IMR-90 (cell line): Measurements from ENCODE around the gene XYLB. TPM values are rescaled to one million over a fixed set of nuclear protein-coding genes. Genes with fewer than 3 reads are reported as not detected.

Source experiments
- ATAC-seq: fragments of 200-7000 bp; cut with Tn5 transposase; 2 replicates; pipeline ENCODE4 v1.9.1; 2020; ENCODE audit warnings: low read depth, mild to moderate bottlenecking, moderate library complexity
- BruUV-seq: library from RNA; stranded (reverse); fragments of 400-500 nt; replicated peaks from 2 replicates; lab custom pipeline; 2021; lab: Mats Ljungman, UMichigan
- CTCF ChIA-PET: fragments of 300-600 bp; formaldehyde crosslinking; extraction: SDS; loops from one replicate; lab custom pipeline; 2021; ENCODE audit warnings: antibody characterized with exemption; lab: Yijun Ruan, JAX
- POLR2A ChIA-PET: fragments of 300-600 bp; sonication (Branson Sonifier 250); formaldehyde crosslinking; loops from one replicate; lab custom pipeline; 2022; ENCODE audit warnings: antibody characterized with exemption; ENCODE audit not compliant: unreplicated experiment; lab: Charles Lee
- DNase-seq: peaks from one replicate; pipeline ENCODE4 v3.0.0; 2013
- H2AFZ ChIP-seq: replicated peaks from 2 replicates; pipeline ENCODE3; 2013; ENCODE audit warnings: low read length, mild to moderate bottlenecking; ENCODE audit not compliant: poor library complexity
- H2AK5ac ChIP-seq: 2 replicates; pipeline ENCODE4 v1.6.1; 2013; ENCODE audit warnings: low read depth, low read length, inconsistent platforms
- H2AK9ac ChIP-seq: replicated peaks from 2 replicates; pipeline ENCODE3; 2013; ENCODE audit warnings: mild to moderate bottlenecking, low read depth, low read length, moderate library complexity; ENCODE audit not compliant: poor library complexity
- H2BK120ac ChIP-seq: 2 replicates; pipeline ENCODE4 v1.6.1; 2013; ENCODE audit warnings: low read depth, low read length, inconsistent platforms
- H2BK15ac ChIP-seq: 3 replicates; pipeline ENCODE4 v1.6.1; 2013; ENCODE audit warnings: low read depth, low read length, inconsistent platforms
- H2BK20ac ChIP-seq: 2 replicates; pipeline ENCODE4 v1.6.1; 2013; ENCODE audit warnings: low read depth, mild to moderate bottlenecking, inconsistent platforms, low read length, moderate library complexity
- H2BK5ac ChIP-seq: 2 replicates; pipeline ENCODE4 v1.6.1; 2013; ENCODE audit warnings: mild to moderate bottlenecking, low read depth, low read length, inconsistent platforms; ENCODE audit not compliant: poor library complexity, severe bottlenecking
- H3K14ac ChIP-seq: replicated peaks from 2 replicates; pipeline ENCODE4 v1.6.1; 2013; ENCODE audit warnings: low read depth, low read length, inconsistent platforms
- H3K18ac ChIP-seq: 2 replicates; pipeline ENCODE4 v1.6.1; 2013; ENCODE audit warnings: low read depth, low read length, control low read depth
- H3K23ac ChIP-seq: 2 replicates; pipeline ENCODE4 v1.6.1; 2013; ENCODE audit warnings: low read depth, low read length, inconsistent platforms
- H3K27ac ChIP-seq: 2 replicates; pipeline ENCODE4 v1.5.1; 2013; ENCODE audit warnings: mild to moderate bottlenecking, control low read depth, low read length; ENCODE audit not compliant: insufficient read depth
- H3K27me3 ChIP-seq: 2 replicates; pipeline ENCODE4 v1.6.1; 2013; ENCODE audit warnings: low read length; ENCODE audit not compliant: control insufficient read depth, insufficient read depth
- H3K36me3 ChIP-seq: 2 replicates; pipeline ENCODE4 v1.6.1; 2013; ENCODE audit warnings: low read length, mixed read lengths; ENCODE audit not compliant: control insufficient read depth, insufficient read depth
- H3K4ac ChIP-seq: 2 replicates; pipeline ENCODE4 v1.6.1; 2013; ENCODE audit warnings: low read depth, low read length, inconsistent platforms
- H3K4me1 ChIP-seq: 2 replicates; pipeline ENCODE4 v1.6.1; 2013; ENCODE audit warnings: low read length, mixed read lengths; ENCODE audit not compliant: control insufficient read depth, insufficient read depth
- H3K4me2 ChIP-seq: 2 replicates; pipeline ENCODE4 v1.6.1; 2013; ENCODE audit warnings: low read depth, mild to moderate bottlenecking, control low read depth, low read length, moderate library complexity
- H3K4me3 ChIP-seq: 2 replicates; pipeline ENCODE4 v1.5.1; 2013; ENCODE audit warnings: low read depth, mild to moderate bottlenecking, control low read depth, low read length, moderate library complexity; ENCODE audit not compliant: insufficient read depth
- H3K56ac ChIP-seq: 2 replicates; pipeline ENCODE4 v1.6.1; 2013; ENCODE audit warnings: low read length, inconsistent platforms; ENCODE audit not compliant: insufficient read depth; ENCODE audit errors: extremely low read depth
- H3K79me1 ChIP-seq, 2 experiments: 2 replicates each; pipeline ENCODE4 v1.6.1; 2013; ENCODE audit warnings: low read length in 2 of 2, inconsistent platforms in 1 of 2, low read depth in 1 of 2
- H3K9ac ChIP-seq: 2 replicates; pipeline ENCODE4 v1.6.1; 2013; ENCODE audit warnings: low read depth, low read length, control low read depth
- H3K9me1 ChIP-seq: 2 replicates; pipeline ENCODE4 v1.6.1; 2013; ENCODE audit warnings: low read length, inconsistent platforms; ENCODE audit not compliant: insufficient read depth
- H3K9me3 ChIP-seq: 2 replicates; pipeline ENCODE4 v1.6.1; 2013; ENCODE audit warnings: low read length; ENCODE audit not compliant: control insufficient read depth, insufficient read depth
- H4K20me1 ChIP-seq: 2 replicates; pipeline ENCODE4 v1.6.1; 2013; ENCODE audit warnings: low read length, inconsistent platforms; ENCODE audit not compliant: insufficient read depth
- H4K5ac ChIP-seq: 2 replicates; pipeline ENCODE4 v1.6.1; 2013; ENCODE audit warnings: mild to moderate bottlenecking, low read depth, low read length, control low read depth
- H4K8ac ChIP-seq, 2 experiments: 2 replicates each; pipeline ENCODE4 v1.6.1; 2013; ENCODE audit warnings: low read depth in 2 of 2, low read length in 2 of 2, control low read depth in 1 of 2, inconsistent platforms in 1 of 2
- H4K91ac ChIP-seq: 2 replicates; pipeline ENCODE4 v1.6.1; 2013; ENCODE audit warnings: low read depth, low read length, inconsistent platforms; ENCODE audit not compliant: insufficient read depth
- BHLHE40 ChIP-seq: fragments of 150-350 bp; IDR thresholded peaks from 2 replicates; pipeline ENCODE4 v1.6.1; 2016; ENCODE audit warnings: mild to moderate bottlenecking, low read depth, low read length
- CEBPB ChIP-seq: IDR thresholded peaks from 2 replicates; pipeline ENCODE4 v1.6.1; 2012; ENCODE audit warnings: low read depth, low read length, improper control_type of control experiment
- CHD1 ChIP-seq: IDR thresholded peaks from 2 replicates; pipeline ENCODE4 v1.6.1; 2012; ENCODE audit warnings: low read depth, low read length, improper control_type of control experiment
- FOS ChIP-seq: fragments of 150-350 bp; IDR thresholded peaks from 2 replicates; pipeline ENCODE4 v1.6.1; 2016; ENCODE audit warnings: low read depth, low read length
- MAFK ChIP-seq: IDR thresholded peaks from 2 replicates; pipeline ENCODE4 v1.6.1; 2012; ENCODE audit warnings: low read depth, low read length, improper control_type of control experiment
- MAZ ChIP-seq: IDR thresholded peaks from 2 replicates; pipeline ENCODE4 v1.6.1; 2012; ENCODE audit warnings: low read depth, mild to moderate bottlenecking, low read length, improper control_type of control experiment, moderate library complexity, borderline replicate concordance
- MXI1 ChIP-seq: IDR thresholded peaks from 2 replicates; pipeline ENCODE4 v1.6.1; 2012; ENCODE audit warnings: low read depth, mild to moderate bottlenecking, low read length, moderate library complexity, borderline replicate concordance
- NFE2L2 ChIP-seq: fragments of 150-350 bp; IDR thresholded peaks from 2 replicates; pipeline ENCODE4 v1.6.1; 2016; ENCODE audit warnings: low read depth, mild to moderate bottlenecking, low read length
- POLR2A ChIP-seq: IDR thresholded peaks from 2 replicates; pipeline ENCODE4 v1.6.1; 2012; ENCODE audit warnings: mild to moderate bottlenecking, low read depth, low read length
- RAD21 ChIP-seq: IDR thresholded peaks from 2 replicates; pipeline ENCODE4 v1.6.1; 2012; ENCODE audit warnings: low read length, improper control_type of control experiment
- RCOR1 ChIP-seq: IDR thresholded peaks from 2 replicates; pipeline ENCODE4 v1.6.1; 2012; ENCODE audit warnings: mild to moderate bottlenecking, low read length, improper control_type of control experiment; ENCODE audit not compliant: insufficient replicate concordance
- RFX5 ChIP-seq: IDR thresholded peaks from 2 replicates; pipeline ENCODE4 v1.8.0; 2012; ENCODE audit warnings: low read depth, mild to moderate bottlenecking, low read length, moderate library complexity
- SMC3 ChIP-seq: fragments of 150-350 bp; IDR thresholded peaks from 2 replicates; pipeline ENCODE4 v1.6.1; 2016; ENCODE audit warnings: low read depth, mild to moderate bottlenecking, antibody characterized with exemption, low read length, moderate library complexity
- WGBS, 2 experiments: methylation state at CpG; one replicate each; pipeline versions ENCODE4 v1.1.5 to v1.1.7; 2013; ENCODE audit warnings: missing lambda C conversion rate in 2 of 2; ENCODE audit not compliant: insufficient read length in 1 of 2; ENCODE audit errors: extremely low coverage in 2 of 2; 5-methylcytosine and 5-hydroxymethylcytosine counted together
- dilution Hi-C: fragments of 300-500 bp; cut with HindIII; formaldehyde crosslinking; loops from one replicate; pipeline ENCODE4 v1.14.3; 2018; ENCODE audit warnings: low sequenced_read_pairs; ENCODE audit not compliant: unreplicated experiment
- in situ Hi-C: fragments of 300-500 bp; cut with MboI; formaldehyde crosslinking; loops from 3 replicates; pipeline ENCODE4 v1.14.3; 2019; ENCODE audit warnings: low sequenced_read_pairs, inconsistent platforms, mixed read lengths
- intact Hi-C: fragments of 100-400 bp; cut with micrococcal nuclease; formaldehyde crosslinking; loops from 2 replicates; pipeline ENCODE4 v1.10.0; 2022
- polyA plus RNA-seq, 3 experiments: library from polyadenylated mRNA; depleted of rRNA; stranded (reverse); fragments of >200 nt; gene quantifications; 2 replicates each; pipeline ENCODE4 v1.2.3, GENCODE V29; 2012; ENCODE audit warnings: low replicate concordance in 1 of 3
- total RNA-seq: library from RNA; depleted of rRNA; stranded (reverse); fragments of >200 nt; gene quantifications from 2 replicates; pipeline ENCODE4 v1.2.3, GENCODE V29; 2012
- TF ChIP-seq, protein P1 (sequence below): fragments of 150-350 bp; IDR thresholded peaks from 2 replicates; pipeline ENCODE4 v1.6.1; 2016; ENCODE audit warnings: low read depth, mild to moderate bottlenecking, low read length, moderate library complexity, borderline replicate concordance
- TF ChIP-seq, protein P2 (sequence below): fragments of 150-350 bp; IDR thresholded peaks from 2 replicates; pipeline ENCODE4 v1.6.1; 2017; ENCODE audit warnings: mild to moderate bottlenecking, antibody characterized with exemption, low read length, low read depth
- TF ChIP-seq, protein P3 (sequence below): conservative IDR thresholded peaks from 2 replicates; pipeline ENCODE4 v1.5.1; 2012; ENCODE audit warnings: mild to moderate bottlenecking, low read depth, low read length, improper control_type of control experiment

XYLB gene
- total and polyA plus RNA-seq, 2 of the 4 experiments (the other 2 are of a cell fraction), result 3.0 to 3.4 TPM

DNA sequence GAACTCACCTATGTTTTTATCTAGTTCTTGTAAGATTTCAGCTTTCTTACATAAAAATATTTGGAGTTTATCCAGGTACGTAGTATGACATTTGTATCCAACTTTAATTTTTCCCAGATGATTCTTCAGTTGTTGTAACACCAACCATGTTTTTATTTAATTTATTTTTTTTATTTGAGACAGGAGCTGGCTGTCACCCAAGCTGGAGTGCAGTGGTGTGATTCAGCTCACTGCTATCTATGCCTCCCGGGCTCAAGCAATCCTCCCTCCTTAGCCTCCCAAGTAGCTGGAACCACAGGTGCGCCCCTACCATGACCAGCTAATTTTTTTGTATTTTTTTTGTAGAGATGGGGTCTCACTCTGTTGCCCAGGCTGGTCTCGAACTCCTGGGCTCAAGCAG, 6.6 kb downstream of the XYLB start:
- H3K4me3 ChIP-seq, result no peak overlapping the region
- H2BK20ac ChIP-seq, result no peak overlapping the region
- no peak overlapping the region for H4K5ac ChIP-seq
- H3K4ac ChIP-seq, result no peak overlapping the region
- POLR2A ChIA-PET, result no interaction called here
- H2AK9ac ChIP-seq, result no peak overlapping the region
- H2BK120ac ChIP-seq, result no peak overlapping the region
- in situ Hi-C loops (no loop called here), dilution Hi-C loops (loop anchor here (25.0 kb wide), 1 partner anchor 134 kb away; the partner anchor contains the start of gene EXOG), intact Hi-C loops (loop anchor here (10.0 kb wide), 1 partner anchor 302 kb away; no protein-coding TSS in a partner anchor)
- no peak overlapping the region for H3K4me2 ChIP-seq
- no peak overlapping the region for H3K23ac ChIP-seq
- H4K91ac ChIP-seq, result no peak overlapping the region
- H2AK5ac ChIP-seq, result no peak overlapping the region
- H4K8ac ChIP-seq, result no peak overlapping the region
- no peak overlapping the region for H2AFZ ChIP-seq
- H3K79me1 ChIP-seq, result peaks cover 3 to 12% of the 10 kb centered on the region in 2 experiments; a peak in 3 of 4 replicates
- H3K27ac ChIP-seq, result no peak overlapping the region
- no peak overlapping the region for H3K9ac ChIP-seq
- no peak overlapping the region for H3K56ac ChIP-seq
- no peak for TF ChIP-seq CEBPB
- TF ChIP-seq MAFK, result no peak
- TF ChIP-seq, protein P1, sequence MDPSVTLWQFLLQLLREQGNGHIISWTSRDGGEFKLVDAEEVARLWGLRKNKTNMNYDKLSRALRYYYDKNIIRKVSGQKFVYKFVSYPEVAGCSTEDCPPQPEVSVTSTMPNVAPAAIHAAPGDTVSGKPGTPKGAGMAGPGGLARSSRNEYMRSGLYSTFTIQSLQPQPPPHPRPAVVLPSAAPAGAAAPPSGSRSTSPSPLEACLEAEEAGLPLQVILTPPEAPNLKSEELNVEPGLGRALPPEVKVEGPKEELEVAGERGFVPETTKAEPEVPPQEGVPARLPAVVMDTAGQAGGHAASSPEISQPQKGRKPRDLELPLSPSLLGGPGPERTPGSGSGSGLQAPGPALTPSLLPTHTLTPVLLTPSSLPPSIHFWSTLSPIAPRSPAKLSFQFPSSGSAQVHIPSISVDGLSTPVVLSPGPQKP, result no peak
- TF ChIP-seq CHD1, result no peak
- TF ChIP-seq, protein P2, sequence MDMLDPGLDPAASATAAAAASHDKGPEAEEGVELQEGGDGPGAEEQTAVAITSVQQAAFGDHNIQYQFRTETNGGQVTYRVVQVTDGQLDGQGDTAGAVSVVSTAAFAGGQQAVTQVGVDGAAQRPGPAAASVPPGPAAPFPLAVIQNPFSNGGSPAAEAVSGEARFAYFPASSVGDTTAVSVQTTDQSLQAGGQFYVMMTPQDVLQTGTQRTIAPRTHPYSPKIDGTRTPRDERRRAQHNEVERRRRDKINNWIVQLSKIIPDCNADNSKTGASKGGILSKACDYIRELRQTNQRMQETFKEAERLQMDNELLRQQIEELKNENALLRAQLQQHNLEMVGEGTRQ, result no peak
- TF ChIP-seq, protein P3, sequence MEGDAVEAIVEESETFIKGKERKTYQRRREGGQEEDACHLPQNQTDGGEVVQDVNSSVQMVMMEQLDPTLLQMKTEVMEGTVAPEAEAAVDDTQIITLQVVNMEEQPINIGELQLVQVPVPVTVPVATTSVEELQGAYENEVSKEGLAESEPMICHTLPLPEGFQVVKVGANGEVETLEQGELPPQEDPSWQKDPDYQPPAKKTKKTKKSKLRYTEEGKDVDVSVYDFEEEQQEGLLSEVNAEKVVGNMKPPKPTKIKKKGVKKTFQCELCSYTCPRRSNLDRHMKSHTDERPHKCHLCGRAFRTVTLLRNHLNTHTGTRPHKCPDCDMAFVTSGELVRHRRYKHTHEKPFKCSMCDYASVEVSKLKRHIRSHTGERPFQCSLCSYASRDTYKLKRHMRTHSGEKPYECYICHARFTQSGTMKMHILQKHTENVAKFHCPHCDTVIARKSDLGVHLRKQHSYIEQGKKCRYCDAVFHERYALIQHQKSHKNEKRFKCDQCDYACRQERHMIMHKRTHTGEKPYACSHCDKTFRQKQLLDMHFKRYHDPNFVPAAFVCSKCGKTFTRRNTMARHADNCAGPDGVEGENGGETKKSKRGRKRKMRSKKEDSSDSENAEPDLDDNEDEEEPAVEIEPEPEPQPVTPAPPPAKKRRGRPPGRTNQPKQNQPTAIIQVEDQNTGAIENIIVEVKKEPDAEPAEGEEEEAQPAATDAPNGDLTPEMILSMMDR, result no peak
- TF ChIP-seq MAZ, result no peak
- TF ChIP-seq BHLHE40, result no peak
- no peak for TF ChIP-seq NFE2L2
- TF ChIP-seq POLR2A, result no peak
- no peak for TF ChIP-seq RAD21
- no peak for TF ChIP-seq SMC3
- no peak for TF ChIP-seq RFX5
- TF ChIP-seq FOS, result no peak
- TF ChIP-seq MXI1, result no peak
- no peak for TF ChIP-seq RCOR1
- no peak overlapping the region for H3K18ac ChIP-seq
- H3K14ac ChIP-seq, result no peak overlapping the region
- CTCF ChIA-PET, result no interaction called here
- peaks cover 6% of the 10 kb centered on the region; the same call in 1 of the 2 replicates for H3K9me1 ChIP-seq
- no TSS peak for BruUV-seq
- no peak for ATAC-seq
- DNase-seq, result peak; percentile 24
- no peaks in the 10 kb centered on the region for H3K4me1 ChIP-seq
- H2BK15ac ChIP-seq, result no peak overlapping the region
- no CpG with 5 or more reads among the region's 4 CpGs for WGBS, 2 experiments
- H3K27me3 ChIP-seq, result no peaks in the 10 kb centered on the region
- no peaks in the 10 kb centered on the region for H4K20me1 ChIP-seq
- no peaks in the 10 kb centered on the region for H3K36me3 ChIP-seq
- no peaks in the 10 kb centered on the region for H3K9me3 ChIP-seq
- H2BK5ac ChIP-seq, result no peak overlapping the region
